GM23338 (cell line): ENCODE results near the gene GNAI2. TPM values are rescaled to one million over a fixed set of nuclear protein-coding genes. Genes with fewer than 3 reads are reported as not detected.

Source experiments
- ATAC-seq: fragments of 200-7000 bp; cut with Tn5 transposase; 3 replicates; pipeline ENCODE4 v1.9.1; 2020
- DNase-seq: peaks from one replicate; pipeline ENCODE4 v3.0.0-alpha.2; 2015; ENCODE audit warnings: low spot score
- H2AFZ ChIP-seq: fragments of 200-600 bp; sonication (generic); 2 replicates; pipeline ENCODE4 v1.8.0; 2016; ENCODE audit warnings: antibody characterized with exemption, mild to moderate bottlenecking, moderate library complexity
- H3F3A ChIP-seq: fragments of 200-600 bp; sonication (generic); replicated peaks from 2 replicates; pipeline ENCODE4 v1.8.0; 2017; ENCODE audit warnings: antibody characterized with exemption, mixed run types, low read depth
- H3K27ac ChIP-seq: fragments of 200-600 bp; sonication (generic); 2 replicates; pipeline ENCODE4 v1.6.1; 2016; ENCODE audit warnings: low read depth
- H3K27me3 ChIP-seq: fragments of 200-600 bp; sonication (generic); 2 replicates; pipeline ENCODE4 v1.8.0; 2016; ENCODE audit warnings: mild to moderate bottlenecking, mixed run types, moderate library complexity; ENCODE audit not compliant: insufficient read depth
- H3K36me3 ChIP-seq: fragments of 200-600 bp; sonication (generic); 2 replicates; pipeline ENCODE4 v1.8.0; 2016; ENCODE audit warnings: mild to moderate bottlenecking; ENCODE audit not compliant: insufficient read depth
- H3K4me1 ChIP-seq: fragments of 200-600 bp; sonication (generic); 2 replicates; pipeline ENCODE4 v1.8.0; 2016; ENCODE audit warnings: mild to moderate bottlenecking, moderate library complexity; ENCODE audit not compliant: insufficient read depth
- H3K4me2 ChIP-seq: fragments of 200-600 bp; sonication (generic); 2 replicates; pipeline ENCODE4 v1.7.1; 2017; ENCODE audit warnings: mixed run types
- H3K4me3 ChIP-seq: fragments of 200-600 bp; sonication (generic); 2 replicates; pipeline ENCODE4 v1.6.1; 2016; ENCODE audit warnings: mixed run types
- H3K79me2 ChIP-seq: fragments of 200-600 bp; sonication (generic); replicated peaks from 2 replicates; pipeline ENCODE4 v1.8.0; 2017; ENCODE audit warnings: mild to moderate bottlenecking; ENCODE audit not compliant: insufficient read depth
- H3K9me2 ChIP-seq: fragments of 200-600 bp; sonication (generic); 2 replicates; pipeline ENCODE4 v1.8.0; 2017; ENCODE audit not compliant: insufficient read depth
- H4K20me1 ChIP-seq: fragments of 200-600 bp; sonication (generic); replicated peaks from 2 replicates; pipeline ENCODE4 v1.8.0; 2017; ENCODE audit warnings: mild to moderate bottlenecking; ENCODE audit not compliant: insufficient read depth
- H3K27ac Mint-ChIP-seq: 2 replicates; pipeline ENCODE4 v1.8.0; 2020; ENCODE audit warnings: inconsistent platforms, mild to moderate bottlenecking, moderate library complexity, mixed read lengths
- H3K27me3 Mint-ChIP-seq: 3 replicates; pipeline ENCODE4 v1.8.0; 2022; ENCODE audit warnings: low read depth, mild to moderate bottlenecking, moderate library complexity, mixed read lengths, inconsistent platforms; ENCODE audit not compliant: insufficient read depth, poor library complexity
- H3K36me3 Mint-ChIP-seq: 3 replicates; pipeline ENCODE4 v1.8.0; 2021; ENCODE audit warnings: low read depth, mild to moderate bottlenecking, inconsistent platforms, moderate library complexity, mixed read lengths
- H3K4me1 Mint-ChIP-seq: 3 replicates; pipeline ENCODE4 v1.8.0; 2020; ENCODE audit warnings: mild to moderate bottlenecking, inconsistent platforms, mixed read lengths
- H3K4me3 Mint-ChIP-seq: 3 replicates; pipeline ENCODE4 v1.8.0; 2021; ENCODE audit warnings: moderate library complexity, mild to moderate bottlenecking, inconsistent platforms, mixed read lengths
- H3K9me3 Mint-ChIP-seq: 3 replicates; pipeline ENCODE4 v1.8.0; 2020; ENCODE audit warnings: moderate library complexity, mild to moderate bottlenecking, inconsistent platforms, mixed read lengths
- CREB1 ChIP-seq: fragments of 250-450 bp; sonication (Bioruptor Pico); IDR thresholded peaks from 2 replicates; pipeline ENCODE4 v1.5.0; 2020; ENCODE audit warnings: low read depth, mild to moderate bottlenecking, moderate library complexity
- CTCF ChIP-seq, 2 experiments: fragments of 200-600 bp in 1 of 2; sonication (generic) in 1 of 2; conservative IDR thresholded peaks; 2 replicates each; pipeline versions ENCODE4 v1.5.1 to v1.6.1; 2016 to 2017; ENCODE audit warnings: antibody characterized with exemption in 2 of 2, low read depth in 2 of 2, mild to moderate bottlenecking in 2 of 2, moderate library complexity in 1 of 2
- ETS1 ChIP-seq: IDR thresholded peaks from 2 replicates; pipeline ENCODE4 v1.6.1; 2016; ENCODE audit warnings: antibody characterized with exemption
- EZH2phosphoT487 ChIP-seq: fragments of 200-600 bp; sonication (generic); IDR thresholded peaks from one replicate; pipeline ENCODE4 v1.8.1; 2018; ENCODE audit warnings: antibody characterized with exemption; ENCODE audit not compliant: unreplicated experiment
- JUNB ChIP-seq: IDR thresholded peaks from one replicate; pipeline ENCODE4 v1.6.1; 2016; ENCODE audit warnings: antibody characterized with exemption; ENCODE audit not compliant: unreplicated experiment
- NANOG ChIP-seq: IDR thresholded peaks from 2 replicates; pipeline ENCODE4 v1.6.1; 2016; ENCODE audit warnings: antibody characterized with exemption, borderline replicate concordance
- POLR2AphosphoS5 ChIP-seq: IDR thresholded peaks from 2 replicates; pipeline ENCODE4 v1.6.1; 2016; ENCODE audit warnings: antibody characterized with exemption, low read depth
- ZNF114 ChIP-seq: fragments of 250-450 bp; sonication (Bioruptor Pico); IDR thresholded peaks from 2 replicates; pipeline ENCODE4 v1.5.0; 2020; ENCODE audit warnings: mild to moderate bottlenecking, moderate library complexity
- ZNF331 ChIP-seq: fragments of 250-450 bp; sonication (Bioruptor Pico); IDR thresholded peaks from 2 replicates; pipeline ENCODE4 v1.5.0; 2020; ENCODE audit warnings: low read depth, mild to moderate bottlenecking, moderate library complexity
- ZNF462 ChIP-seq: fragments of 250-450 bp; sonication (Bioruptor Pico); IDR thresholded peaks from 2 replicates; pipeline ENCODE4 v1.5.0; 2020; ENCODE audit warnings: mild to moderate bottlenecking, moderate library complexity
- polyA plus RNA-seq: library from polyadenylated mRNA; unstranded; fragments of >200 nt; fragmentation: Nextera tagmentation; extraction: Ambion mirVana; gene quantifications from 2 replicates; pipeline ENCODE4 v1.2.1, GENCODE V29; 2016
- total RNA-seq: library from RNA; depleted of rRNA; stranded (reverse); fragments of >200 nt; shearing (Covaris generic); gene quantifications from 2 replicates; pipeline ENCODE4 v1.2.3, GENCODE V29; 2014

Gene GNAI2
- total and polyA plus RNA-seq, 2 experiments from 2014 or later = 138 to 153 TPM

GRCh38 chr3:50219285-50219684 lies 16.7 kb upstream of the GNAI2 start:
- no peak for ATAC-seq

More at GRCh38 chr3:50219285-50219684, 16.7 kb upstream of the GNAI2 start:
- H3K4me3 Mint-ChIP-seq = no peak overlapping the region
- Histone ChIP-seq H3K4me3 (no peak overlapping the region), H3K9me2 (no peaks in the 10 kb centered on the region), H3K27ac (no peak overlapping the region), H3K79me2 (no peaks in the 10 kb centered on the region), H3K4me1 (no peaks in the 10 kb centered on the region), H3K27me3 (no peaks in the 10 kb centered on the region), H2AFZ (no peak overlapping the region), H4K20me1 (no peaks in the 10 kb centered on the region), H3K4me2 (no peak overlapping the region), H3K36me3 (no peaks in the 10 kb centered on the region), H3F3A (0 out of 2 replicates have a peak, but pooled peaks cover 7% of the 10 kb centered on the region)
- peaks cover 12% of the 10 kb centered on the region for H3K27me3 Mint-ChIP-seq
- H3K4me1 Mint-ChIP-seq = no peaks in the 10 kb centered on the region; the same call in 2 of the 3 replicates
- H3K36me3 Mint-ChIP-seq = no peaks in the 10 kb centered on the region; the same call in 2 of the 3 replicates
- no peak for DNase-seq
- no peak overlapping the region for H3K27ac Mint-ChIP-seq
- TF ChIP-seq CTCF (conservative IDR thresholded peaks at IDR 0.05; ENCODE audit: low read depth in 2 of 2) (no peak), CREB1 (CRISPR knock-in tag) (no peak), JUNB (no peak), ZNF114 (CRISPR knock-in tag) (no peak), EZH2phosphoT487 (no peak), POLR2AphosphoS5 (no peak), ETS1 (no peak), ZNF331 (CRISPR knock-in tag) (no peak), ZNF462 (CRISPR knock-in tag) (no peak), NANOG (no peak)
- H3K9me3 Mint-ChIP-seq = no peaks in the 10 kb centered on the region
